Stimulated activated effector memory CD8-positive, alpha-beta T cell treated with anti-CD3 and anti-CD28 coated beads, Interleukin-12 subunit alpha, Interleukin-12 subunit beta, amount 100 ng/mL, for 72 hours (primary cell): ENCODE results near the gene SQSTM1.

Source experiments
- ATAC-seq: fragments of 150-1000 bp; cut with Tn5 transposase; 2 replicates; pipeline ENCODE4 v1.10.0; 2021
- DNase-seq, 2 donors: peaks; one replicate each; pipeline ENCODE4 v3.0.0; 2021 to 2022; ENCODE audit warnings: low spot score in 2 of 2
- H3K27ac Mint-ChIP-seq: one replicate; pipeline ENCODE4 v1.8.0; 2022; ENCODE audit warnings: mild to moderate bottlenecking, mixed read lengths
- H3K36me3 Mint-ChIP-seq: one replicate; pipeline ENCODE4 v1.8.0; 2022; ENCODE audit warnings: mild to moderate bottlenecking, mixed read lengths
- H3K4me1 Mint-ChIP-seq: one replicate; pipeline ENCODE4 v1.8.0; 2022; ENCODE audit warnings: mixed read lengths
- H3K4me3 Mint-ChIP-seq: one replicate; pipeline ENCODE4 v1.8.0; 2022; ENCODE audit warnings: mild to moderate bottlenecking, mixed read lengths
- H3K9me3 Mint-ChIP-seq: one replicate; pipeline ENCODE4 v1.8.0; 2022; ENCODE audit warnings: mixed read lengths

SQSTM1 gene

DNA sequence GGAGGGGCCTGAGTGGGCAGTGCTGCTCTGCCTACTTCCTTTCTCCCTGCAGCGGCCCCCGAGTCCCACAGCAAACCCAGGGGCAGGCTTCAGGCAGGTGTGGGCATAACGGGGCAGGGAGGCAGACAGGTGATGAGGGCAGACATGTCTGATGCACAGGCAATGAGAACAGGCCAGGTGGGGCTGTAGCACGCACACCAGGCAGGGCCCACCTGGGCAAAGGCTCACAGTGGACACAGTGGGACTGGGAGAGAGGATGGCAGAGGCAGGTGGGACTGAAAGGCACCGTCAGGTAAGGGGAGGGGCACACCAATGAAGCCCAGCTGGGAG lies 21.1 kb upstream of the SQSTM1 start:
- peaks cover 55% of the 10 kb centered on the region for H3K4me1 Mint-ChIP-seq
- peaks cover 42% of the 10 kb centered on the region for H3K36me3 Mint-ChIP-seq
- no peaks in the 10 kb centered on the region for H3K9me3 Mint-ChIP-seq
- ATAC-seq: no peak
- no peak for DNase-seq
- H3K4me3 Mint-ChIP-seq: no peak overlapping the region
- no peak overlapping the region for H3K27ac Mint-ChIP-seq

DNA sequence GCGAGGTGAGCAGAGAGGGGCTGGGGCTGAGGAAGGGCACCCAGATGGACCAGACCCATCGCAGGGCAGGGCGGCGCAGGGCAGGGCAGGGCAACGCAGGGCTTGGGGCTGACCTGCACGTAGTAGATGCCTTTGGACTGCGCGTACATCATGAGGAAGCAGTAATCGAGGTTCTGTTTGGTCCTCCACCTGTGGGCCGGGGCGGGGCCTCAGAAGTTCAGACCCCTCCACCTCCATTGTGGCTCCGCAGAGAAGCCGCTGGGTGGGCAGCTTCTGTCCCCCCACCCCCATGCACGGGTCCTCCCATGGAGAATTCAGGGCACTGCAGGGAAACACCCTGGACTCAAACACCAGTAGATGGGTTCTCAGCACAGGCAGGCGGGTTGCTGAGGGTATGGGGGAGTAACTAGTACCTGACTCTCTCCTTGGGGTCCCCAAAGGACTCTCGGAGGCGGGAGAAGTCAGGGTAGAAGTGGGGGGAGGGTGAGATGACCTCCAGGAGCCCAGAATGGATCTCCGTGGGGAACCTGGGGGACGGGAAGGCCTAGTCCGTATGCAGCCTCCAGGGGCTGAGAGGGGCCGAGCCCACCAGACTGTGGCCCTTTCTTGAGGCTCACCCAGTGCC lies 20.5 kb upstream of the SQSTM1 start:
- Mint-ChIP-seq H3K4me3 (no peak overlapping the region), H3K9me3 (no peaks in the 10 kb centered on the region), H3K36me3 (peaks cover 48% of the 10 kb centered on the region), H3K4me1 (peaks cover 55% of the 10 kb centered on the region), H3K27ac (no peak overlapping the region)
- DNase-seq (no peak), ATAC-seq (no peak)

DNA sequence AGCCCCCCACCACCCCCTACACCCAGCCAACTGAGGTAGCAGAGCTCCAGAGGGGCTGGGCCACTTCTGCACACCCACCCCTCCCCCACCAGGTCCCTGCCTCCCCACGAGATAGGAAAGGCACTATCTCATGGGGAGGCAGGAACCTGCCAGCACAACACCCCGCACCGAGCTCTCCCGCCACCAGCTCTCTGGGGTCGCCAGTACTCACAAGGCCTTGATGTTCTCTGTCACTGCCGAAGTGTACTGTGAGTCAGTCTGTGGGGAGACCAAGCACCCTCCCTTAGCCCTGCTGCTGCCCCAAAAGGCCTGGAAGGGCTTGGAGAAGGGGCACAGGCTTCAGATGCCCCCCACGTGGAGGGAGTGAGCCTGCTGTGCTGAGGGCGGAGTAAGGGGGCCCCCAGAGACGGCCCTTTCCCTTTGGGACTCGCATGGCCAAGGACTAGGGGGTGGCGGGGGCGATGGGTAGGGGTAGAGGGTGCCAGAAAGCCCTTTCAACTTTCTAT lies 20.0 kb upstream of the SQSTM1 start:
- DNase-seq: no peak
- Mint-ChIP-seq H3K36me3 (peaks cover 53% of the 10 kb centered on the region), H3K4me1 (peaks cover 54% of the 10 kb centered on the region), H3K4me3 (no peak overlapping the region), H3K27ac (no peak overlapping the region), H3K9me3 (no peaks in the 10 kb centered on the region)
- ATAC-seq: no peak

DNA sequence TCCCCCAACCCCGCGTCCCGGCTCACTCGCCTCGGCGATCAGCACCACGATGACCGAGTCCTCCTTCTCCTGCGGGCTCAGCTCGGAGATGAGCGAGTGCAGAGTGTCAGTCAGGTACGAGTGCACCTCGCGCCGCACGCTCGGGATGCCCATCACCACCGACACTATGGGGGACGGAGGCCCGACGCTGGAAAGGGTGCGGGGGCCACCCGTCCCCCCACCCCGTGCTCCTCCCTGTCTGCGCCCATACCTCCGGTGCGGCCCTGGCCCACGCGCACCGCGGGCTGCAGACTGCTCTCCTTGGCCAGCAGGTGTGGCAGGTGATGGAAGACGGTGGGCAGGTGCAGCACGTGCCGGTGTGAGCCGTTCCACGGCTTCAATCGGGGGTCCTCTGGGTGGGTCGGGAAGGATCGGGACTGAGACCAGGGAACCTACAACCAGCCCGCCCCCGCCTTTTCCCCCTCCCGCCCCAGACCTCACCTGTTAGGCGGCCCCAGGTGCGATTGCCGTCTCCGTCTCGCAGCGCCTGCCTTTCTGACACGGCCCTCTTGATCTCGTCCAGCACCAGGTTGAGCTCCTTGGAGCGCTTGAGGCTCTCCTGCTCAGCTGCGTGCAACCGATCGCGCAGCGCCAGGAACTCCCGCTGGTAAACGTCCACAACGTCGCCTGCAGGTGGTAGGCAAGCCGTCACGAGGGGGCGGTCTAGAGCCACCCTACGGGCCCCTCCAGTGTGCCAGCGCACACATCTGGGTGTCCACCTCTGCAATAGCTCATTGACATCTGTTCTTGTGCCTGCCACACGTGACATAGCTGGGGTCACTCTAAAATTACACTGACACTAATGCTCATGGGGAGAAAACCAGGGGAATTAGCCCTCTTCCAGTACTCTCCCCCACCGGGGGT lies 19.1 kb upstream of the SQSTM1 start:
- Mint-ChIP-seq H3K4me1 (peaks cover 54% of the 10 kb centered on the region), H3K4me3 (no peak overlapping the region), H3K36me3 (peaks cover 52% of the 10 kb centered on the region), H3K27ac (peak overlapping the region; percentile 76), H3K9me3 (no peaks in the 10 kb centered on the region)
- ATAC-seq (peak; percentile 62), DNase-seq (peak; percentile 80 to 89)

DNA sequence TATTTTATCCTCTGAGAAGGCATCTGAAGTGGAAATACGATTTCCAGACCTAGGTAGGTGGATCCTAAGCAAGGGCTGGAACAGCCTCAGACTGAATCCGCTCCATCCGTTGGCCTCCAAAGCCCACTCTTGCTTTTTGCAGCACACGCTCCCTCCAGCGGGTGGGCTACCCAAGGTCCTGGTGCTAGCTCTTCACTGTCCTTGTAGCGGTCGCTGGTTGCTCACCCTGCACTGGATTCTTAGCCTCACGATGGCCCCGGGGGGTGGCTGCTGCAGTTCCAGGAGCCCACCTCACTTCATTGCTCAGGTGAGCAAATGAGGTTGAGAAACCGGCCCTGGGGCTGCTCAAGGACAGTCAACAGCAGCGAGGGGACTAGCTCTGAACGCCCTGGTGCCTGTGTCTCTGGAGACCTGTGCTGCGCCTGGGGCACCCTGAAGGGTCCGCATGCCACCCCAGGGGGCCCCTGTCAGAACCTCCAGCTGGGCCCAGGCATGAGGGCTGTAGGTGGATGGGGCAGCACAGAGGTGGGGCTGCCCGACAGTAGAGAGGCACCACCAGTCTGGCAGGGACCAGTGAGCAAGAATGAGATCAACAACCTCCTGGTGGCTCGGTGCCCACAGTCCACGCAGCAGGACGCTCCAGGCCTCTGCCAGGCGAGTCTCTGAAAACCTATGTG lies 18.4 kb upstream of the SQSTM1 start:
- Mint-ChIP-seq H3K27ac (peak overlapping the region; percentile 90), H3K4me3 (peak overlapping the region; percentile 84), H3K9me3 (no peaks in the 10 kb centered on the region), H3K4me1 (peaks cover 47% of the 10 kb centered on the region), H3K36me3 (peaks cover 44% of the 10 kb centered on the region)
- DNase-seq (no peak), ATAC-seq (no peak)

DNA sequence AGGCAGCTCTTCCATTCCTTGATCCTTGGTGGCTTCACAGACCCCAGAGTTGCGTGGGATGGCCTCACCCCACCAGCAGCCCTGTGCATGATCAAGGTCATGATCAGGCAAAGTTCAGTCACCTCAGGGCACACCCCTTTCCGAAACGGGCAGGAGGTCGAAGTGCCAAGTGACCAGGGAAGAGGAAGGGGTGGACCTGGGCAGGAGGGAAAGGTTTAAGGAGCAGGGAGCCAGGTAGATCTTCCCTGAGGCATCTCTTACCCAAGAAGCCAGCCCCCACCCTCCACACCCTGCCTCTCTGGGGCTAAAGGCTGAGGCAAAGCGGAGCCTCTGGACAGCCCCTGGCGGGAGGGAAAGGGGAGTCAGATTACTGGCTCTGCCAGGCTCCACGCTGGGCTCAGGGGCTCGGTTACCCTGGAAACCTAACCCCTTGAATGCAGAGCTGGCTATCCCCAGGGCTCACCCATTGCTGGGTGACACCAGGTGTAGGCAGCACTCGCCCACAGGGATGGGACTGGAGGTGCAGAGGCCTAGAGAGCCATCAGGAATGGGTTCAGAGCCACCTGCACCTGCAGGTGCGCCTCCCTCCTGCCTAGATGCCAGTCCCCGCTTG lies 17.6 kb upstream of the SQSTM1 start:
- Mint-ChIP-seq H3K36me3 (peaks cover 40% of the 10 kb centered on the region), H3K9me3 (no peaks in the 10 kb centered on the region), H3K27ac (peak overlapping the region; percentile 90), H3K4me1 (peaks cover 47% of the 10 kb centered on the region), H3K4me3 (peak overlapping the region; percentile 84)
- no peak for DNase-seq
- ATAC-seq: no peak

DNA sequence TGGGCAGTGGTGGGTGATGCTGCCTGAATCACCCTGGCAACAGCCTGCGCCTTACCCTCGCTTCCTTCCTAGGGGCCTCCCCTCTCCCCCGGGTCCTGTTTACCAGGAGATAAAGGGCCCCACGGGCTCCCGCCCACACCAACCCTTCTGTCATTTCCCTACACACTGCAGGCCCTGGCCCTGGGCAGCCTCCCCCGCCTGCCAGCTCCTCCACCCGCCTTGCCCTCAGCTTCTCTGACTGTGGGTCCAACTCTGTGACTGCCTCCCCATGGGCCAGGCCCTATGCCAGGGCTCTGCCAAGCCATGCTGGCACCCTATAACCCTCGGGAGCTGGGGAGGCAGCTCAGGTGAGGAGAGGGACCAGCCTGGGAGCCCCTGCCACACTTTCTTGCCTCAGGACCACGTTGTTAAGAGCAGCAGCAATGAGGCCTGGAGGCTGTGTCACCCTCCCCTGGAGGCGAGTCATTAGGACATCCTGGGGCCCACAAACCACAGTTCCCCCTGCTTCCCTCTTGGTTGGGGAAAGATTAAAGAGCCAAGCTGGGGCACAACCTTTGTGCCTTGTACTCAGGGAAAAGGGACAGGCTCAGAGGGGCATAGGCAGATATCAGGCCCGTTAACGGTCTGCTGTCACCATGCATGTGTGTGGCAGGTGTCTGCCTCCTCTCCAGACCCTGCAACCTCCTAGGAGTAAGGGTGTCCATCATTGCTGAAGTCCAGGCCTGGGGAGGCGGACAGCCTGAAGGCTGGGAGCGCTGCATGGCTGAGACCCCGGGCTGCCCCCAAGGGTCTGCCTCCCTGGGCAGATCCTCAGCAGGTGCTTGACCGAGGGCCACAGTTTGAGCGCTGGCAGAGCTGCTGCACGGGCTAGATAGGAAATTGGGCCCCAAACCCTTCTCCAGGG lies 16.8 kb upstream of the SQSTM1 start:
- H3K36me3 Mint-ChIP-seq: peaks cover 35% of the 10 kb centered on the region
- H3K9me3 Mint-ChIP-seq: no peaks in the 10 kb centered on the region
- ATAC-seq (peak; percentile 74), DNase-seq (peak in 1 of 2 donors; percentile 59)
- H3K4me3 Mint-ChIP-seq: peak overlapping the region; percentile 84
- peaks cover 47% of the 10 kb centered on the region for H3K4me1 Mint-ChIP-seq
- peak overlapping the region; percentile 90 for H3K27ac Mint-ChIP-seq

DNA sequence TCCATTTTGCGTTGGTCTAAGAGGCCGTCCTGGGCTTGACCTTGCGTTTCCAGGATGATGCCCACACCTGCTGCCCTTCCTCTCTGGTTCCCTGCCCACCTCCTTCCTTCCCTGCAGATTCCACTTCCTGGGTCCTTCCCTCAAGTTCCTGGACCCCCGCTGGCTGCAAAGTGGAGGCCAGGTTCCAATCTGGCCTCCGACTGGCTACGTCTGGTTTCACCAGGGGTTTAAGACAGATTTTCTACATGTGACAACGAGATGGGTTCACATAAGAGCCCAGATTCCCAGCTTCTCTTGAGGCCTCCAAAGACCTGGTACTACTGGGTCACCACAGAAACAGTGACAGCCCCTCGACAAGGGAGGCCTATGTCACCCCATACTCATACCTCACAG lies 16.2 kb upstream of the SQSTM1 start:
- no peaks in the 10 kb centered on the region for H3K9me3 Mint-ChIP-seq
- peaks cover 28% of the 10 kb centered on the region for H3K36me3 Mint-ChIP-seq
- H3K4me3 Mint-ChIP-seq: peak overlapping the region; percentile 84
- DNase-seq (no peak), ATAC-seq (no peak)
- H3K4me1 Mint-ChIP-seq: peaks cover 44% of the 10 kb centered on the region
- H3K27ac Mint-ChIP-seq: peak overlapping the region; percentile 90

DNA sequence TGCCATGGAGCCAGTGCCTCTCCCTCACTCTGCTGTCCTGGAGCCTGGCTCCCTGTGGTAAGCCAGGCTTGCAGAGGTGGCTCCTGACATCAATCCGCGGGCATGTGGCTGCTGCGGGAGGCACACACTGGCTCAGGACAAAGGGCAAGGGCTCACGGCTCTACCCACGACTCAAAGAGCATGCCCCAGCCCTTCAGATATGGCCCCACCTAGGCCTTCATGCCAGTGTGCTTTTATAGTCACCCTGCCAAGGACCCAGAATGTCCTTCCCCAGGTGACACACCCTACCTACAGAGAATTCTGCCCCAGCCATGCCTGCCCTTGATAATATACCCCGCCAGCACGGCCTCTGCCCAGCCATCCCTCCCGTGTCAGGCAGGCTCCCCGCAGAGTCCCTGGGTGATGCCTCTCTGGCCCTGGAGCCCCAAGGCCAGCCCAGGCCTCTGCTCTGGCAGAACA lies 15.6 kb upstream of the SQSTM1 start:
- H3K9me3 Mint-ChIP-seq: no peaks in the 10 kb centered on the region
- peak overlapping the region; percentile 90 for H3K27ac Mint-ChIP-seq
- peaks cover 40% of the 10 kb centered on the region for H3K4me1 Mint-ChIP-seq
- peaks cover 23% of the 10 kb centered on the region for H3K36me3 Mint-ChIP-seq
- ATAC-seq (no peak), DNase-seq (no peak)
- H3K4me3 Mint-ChIP-seq: peak overlapping the region; percentile 84

DNA sequence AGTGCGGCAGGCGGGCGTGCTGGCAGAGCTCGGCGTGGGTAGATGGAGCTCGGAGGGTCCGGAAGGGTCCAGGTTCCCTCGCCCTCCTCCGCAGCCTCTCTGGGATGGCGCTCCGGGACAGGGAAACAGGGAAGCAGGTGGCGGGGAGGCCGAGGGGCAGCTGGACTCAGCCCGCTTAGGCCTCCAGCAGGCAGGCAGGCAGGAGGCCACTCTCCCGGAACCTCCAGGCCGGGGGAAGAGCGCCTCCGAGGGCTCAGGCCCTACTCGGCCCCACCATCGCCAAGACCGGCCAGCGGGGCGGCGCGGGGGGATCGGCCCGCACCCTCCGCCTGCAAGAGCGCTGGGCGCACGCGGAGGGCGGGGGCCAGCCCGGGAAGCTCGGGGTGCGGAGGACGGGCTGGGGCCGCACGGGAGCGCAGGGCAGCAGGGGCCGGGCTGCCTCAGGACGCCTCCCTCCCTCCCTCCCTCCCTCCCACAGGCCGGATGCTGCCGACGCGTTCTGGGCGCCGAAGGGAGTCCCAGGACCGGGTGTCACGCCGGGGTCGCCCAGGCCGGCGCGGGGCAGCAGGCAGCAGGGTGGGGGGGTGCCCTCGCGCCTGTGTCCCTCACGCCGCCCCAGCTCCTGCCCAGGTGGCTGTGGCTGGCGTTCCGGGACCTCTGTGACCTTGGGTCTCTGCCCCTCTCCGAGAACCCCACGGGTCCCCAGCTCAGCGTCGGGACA lies 15.0 kb upstream of the SQSTM1 start:
- peak; percentile 27 for ATAC-seq
- DNase-seq: no peak
- peaks cover 21% of the 10 kb centered on the region for H3K36me3 Mint-ChIP-seq

DNA sequence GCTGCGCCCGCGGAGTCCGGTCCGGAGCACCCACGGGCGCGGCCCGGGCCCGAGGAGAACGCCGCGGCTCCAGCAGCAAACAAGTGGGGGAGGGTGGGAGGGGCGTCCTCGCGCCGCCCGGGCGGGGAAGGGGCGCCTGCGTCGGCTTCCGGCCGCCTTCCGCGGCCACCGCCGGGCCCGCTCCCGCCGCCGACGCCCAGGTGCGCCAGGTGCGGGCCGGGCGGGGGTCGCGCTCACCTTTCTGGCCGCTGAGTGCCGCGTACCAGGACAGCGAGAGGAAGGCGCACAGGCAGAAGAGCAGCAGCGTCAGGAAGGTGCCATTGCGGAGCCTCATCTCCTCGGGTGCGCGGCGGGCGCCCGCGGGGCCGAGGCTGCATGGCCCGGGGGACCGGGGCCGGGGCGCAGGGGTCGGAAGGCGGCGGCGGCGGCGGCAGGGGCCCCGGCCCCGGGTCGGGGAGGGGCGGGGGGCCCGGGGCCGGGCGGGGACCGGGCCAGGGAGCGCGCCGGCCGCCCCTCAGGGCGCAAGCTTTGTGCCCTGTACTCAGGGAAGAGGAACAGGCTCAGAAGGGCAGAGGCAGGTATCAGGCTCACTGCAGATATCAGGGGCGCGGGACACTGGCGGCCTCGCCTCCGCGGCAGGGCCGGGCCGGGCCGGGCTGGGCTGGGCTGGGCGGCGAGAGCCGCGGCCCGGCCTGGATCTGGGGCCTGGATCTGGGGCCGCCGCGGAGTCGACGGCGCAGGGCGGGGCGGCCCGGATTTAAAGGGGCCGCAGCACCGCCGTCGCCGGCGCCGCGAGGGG lies 14.3 kb upstream of the SQSTM1 start, which contains the start of gene MGAT4B:
MGAT4B (minus strand) TSS at position 617 of the 799 bp plus-strand sequence; CDS start at position 334, 283 bp downstream.
- peaks cover 21% of the 10 kb centered on the region for H3K36me3 Mint-ChIP-seq
- DNase-seq (peak; percentile 51 to 78), ATAC-seq (peak; percentile 77)
- peak within 1 kb of the TSS; percentile 84 for H3K4me3 Mint-ChIP-seq
- peak within 1 kb of the TSS; percentile 90 for H3K27ac Mint-ChIP-seq
- H3K9me3 Mint-ChIP-seq: no peaks in the 10 kb centered on the region
- H3K4me1 Mint-ChIP-seq: peaks cover 39% of the 10 kb centered on the region

More for the DNA sequence above, 15.0 kb upstream of the SQSTM1 start:
- Mint-ChIP-seq H3K4me1 (peaks cover 40% of the 10 kb centered on the region), H3K9me3 (no peaks in the 10 kb centered on the region), H3K27ac (peak overlapping the region; percentile 90), H3K4me3 (peak overlapping the region; percentile 84)

DNA sequence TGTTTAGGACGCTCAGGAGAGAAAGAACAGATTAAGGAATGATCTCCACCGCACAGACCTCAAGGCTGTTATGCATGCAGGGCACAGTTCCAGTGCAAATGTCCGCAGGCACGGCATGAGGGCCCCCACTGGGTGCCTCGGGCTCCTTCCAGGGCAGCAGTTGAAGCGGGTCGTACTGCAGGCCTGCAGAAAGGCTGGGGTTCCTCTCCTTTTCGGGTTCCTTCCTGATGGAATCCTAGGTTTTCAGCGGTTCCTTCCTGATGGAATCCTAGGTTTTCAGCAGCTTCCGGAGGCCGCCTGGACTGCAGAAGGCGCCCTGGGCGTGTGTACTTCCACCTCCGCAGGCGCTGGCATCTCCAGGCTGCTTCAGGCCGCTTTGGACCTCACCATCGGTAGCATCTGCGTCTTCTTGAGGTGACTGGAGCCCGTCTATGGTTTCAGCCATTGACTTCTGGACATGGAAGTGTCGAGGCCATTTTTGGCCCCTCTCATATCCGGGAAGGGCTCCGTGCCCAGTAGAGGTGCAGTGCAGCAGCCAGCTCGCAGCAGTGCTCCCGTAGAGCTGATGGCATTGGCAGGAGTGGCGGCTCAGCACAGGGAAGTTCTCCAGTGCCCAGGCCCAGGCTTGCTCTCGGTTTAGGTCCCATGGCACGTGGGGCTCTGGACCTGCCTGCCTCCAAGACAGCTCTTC lies 8.4 kb upstream of the SQSTM1 start:
- Mint-ChIP-seq H3K9me3 (no peaks in the 10 kb centered on the region), H3K4me3 (no peak overlapping the region), H3K4me1 (peaks cover 7% of the 10 kb centered on the region), H3K36me3 (peaks cover 8% of the 10 kb centered on the region), H3K27ac (no peak overlapping the region)
- ATAC-seq (no peak), DNase-seq (no peak)
